GM18868 (cell line): ENCODE results near the gene ARID3C.

Source experiments
- ATAC-seq: cut with Tn5 transposase; IDR thresholded peaks from one replicate; pipeline ENCODE4 v1.9.1; 2021; ENCODE audit warnings: mild to moderate bottlenecking, moderate library complexity; ENCODE audit not compliant: unreplicated experiment

Gene ARID3C

GRCh38 chr9:34633166-34633565 lies 4.3 kb upstream of the ARID3C start:
- ATAC-seq, result no peak

DNA sequence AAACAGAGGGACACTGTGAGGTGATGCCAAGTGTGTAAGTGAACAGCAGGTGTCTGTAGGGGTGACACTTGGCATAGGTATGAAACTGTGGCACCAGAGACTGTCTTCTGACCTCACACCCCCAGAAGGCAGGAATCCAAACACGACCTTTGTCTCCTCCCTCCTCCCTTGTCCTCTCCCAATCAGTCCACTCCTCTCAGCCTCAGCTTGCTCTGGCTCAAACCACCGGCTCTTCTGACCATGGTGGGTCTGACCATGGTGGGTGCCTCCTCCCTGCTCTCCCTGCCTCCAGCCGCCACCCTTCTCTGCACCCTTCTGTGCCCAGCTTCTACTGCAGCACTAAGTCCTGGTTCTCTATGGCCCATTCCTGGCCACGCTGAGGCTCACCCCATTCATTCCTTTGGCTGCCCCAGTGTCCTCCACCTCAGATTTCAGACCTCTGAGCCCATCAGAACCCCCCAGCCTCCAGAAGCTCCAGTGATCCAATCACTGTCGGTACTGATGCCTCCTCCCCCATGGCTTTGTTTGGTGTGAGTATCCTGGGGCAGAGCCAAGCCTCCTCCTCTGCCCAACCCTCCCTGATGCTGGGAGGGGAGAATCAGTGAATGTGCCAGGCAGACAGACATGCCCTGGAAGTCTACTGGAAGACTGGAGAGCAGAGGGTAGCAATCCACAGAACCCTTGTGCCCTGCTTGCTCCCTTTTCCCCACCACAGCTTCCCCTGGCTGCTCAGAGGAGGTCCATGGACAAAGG lies 1.7 kb upstream of the ARID3C start:
- ATAC-seq, result no peak

DNA sequence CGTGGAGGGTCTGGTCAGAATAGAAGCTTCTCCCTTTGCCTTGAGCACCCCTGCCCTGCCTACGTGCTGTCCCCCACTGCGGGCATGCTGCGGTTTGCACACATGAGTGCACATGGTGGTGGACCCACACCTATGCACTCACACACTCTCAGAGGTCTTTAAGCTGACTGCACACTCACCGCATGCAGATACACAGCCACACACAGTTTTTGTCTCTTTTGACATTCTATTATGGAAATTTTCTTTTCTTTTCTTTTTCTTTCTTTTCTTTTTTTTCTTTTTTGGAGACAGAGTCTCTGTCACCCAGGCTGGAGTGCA lies 584 bp upstream of the ARID3C start:
- no peak for ATAC-seq

GRCh38 chr9:34627716-34628655 lies 880 bp downstream of the ARID3C start:
- no peak for ATAC-seq

GRCh38 chr9:34625186-34625486 lies 3.7 kb downstream of the ARID3C start:
- no peak for ATAC-seq

DNA sequence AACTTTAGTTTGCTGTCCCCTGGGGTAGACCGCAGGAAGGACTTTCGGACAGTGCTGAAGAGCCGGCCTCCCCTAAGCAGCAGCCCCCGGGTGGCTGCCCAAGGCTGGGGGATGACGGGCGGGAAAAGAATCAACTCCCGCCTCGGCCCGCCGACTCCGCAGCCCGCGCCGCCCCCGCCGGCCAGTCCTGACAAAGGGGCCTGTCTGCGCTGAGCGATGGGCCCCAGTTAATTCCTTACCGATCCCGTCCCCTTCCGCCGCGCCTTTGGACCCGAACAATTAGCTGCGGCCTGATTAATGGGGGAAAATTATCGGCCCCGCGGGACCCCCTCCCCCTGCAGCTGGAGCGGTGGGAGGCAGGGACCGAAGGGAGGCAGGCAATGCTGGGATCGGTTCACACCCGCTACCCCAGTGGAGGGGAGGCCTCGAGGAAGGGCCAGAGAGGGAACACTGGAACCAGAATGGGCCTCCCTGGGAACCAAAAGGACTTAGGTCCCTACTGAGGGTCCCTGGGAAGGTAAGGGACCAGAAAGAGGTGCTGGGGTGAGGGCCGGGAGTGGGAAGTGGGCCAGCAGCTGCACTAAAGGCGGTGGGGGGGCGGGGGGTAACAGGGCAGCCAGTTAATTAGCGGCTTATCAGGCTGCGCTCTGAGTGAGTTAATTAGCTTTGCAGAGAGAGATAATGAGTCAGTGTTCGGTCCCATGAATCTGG lies 4.2 kb downstream of the ARID3C start:
- ATAC-seq, result no peak

DNA sequence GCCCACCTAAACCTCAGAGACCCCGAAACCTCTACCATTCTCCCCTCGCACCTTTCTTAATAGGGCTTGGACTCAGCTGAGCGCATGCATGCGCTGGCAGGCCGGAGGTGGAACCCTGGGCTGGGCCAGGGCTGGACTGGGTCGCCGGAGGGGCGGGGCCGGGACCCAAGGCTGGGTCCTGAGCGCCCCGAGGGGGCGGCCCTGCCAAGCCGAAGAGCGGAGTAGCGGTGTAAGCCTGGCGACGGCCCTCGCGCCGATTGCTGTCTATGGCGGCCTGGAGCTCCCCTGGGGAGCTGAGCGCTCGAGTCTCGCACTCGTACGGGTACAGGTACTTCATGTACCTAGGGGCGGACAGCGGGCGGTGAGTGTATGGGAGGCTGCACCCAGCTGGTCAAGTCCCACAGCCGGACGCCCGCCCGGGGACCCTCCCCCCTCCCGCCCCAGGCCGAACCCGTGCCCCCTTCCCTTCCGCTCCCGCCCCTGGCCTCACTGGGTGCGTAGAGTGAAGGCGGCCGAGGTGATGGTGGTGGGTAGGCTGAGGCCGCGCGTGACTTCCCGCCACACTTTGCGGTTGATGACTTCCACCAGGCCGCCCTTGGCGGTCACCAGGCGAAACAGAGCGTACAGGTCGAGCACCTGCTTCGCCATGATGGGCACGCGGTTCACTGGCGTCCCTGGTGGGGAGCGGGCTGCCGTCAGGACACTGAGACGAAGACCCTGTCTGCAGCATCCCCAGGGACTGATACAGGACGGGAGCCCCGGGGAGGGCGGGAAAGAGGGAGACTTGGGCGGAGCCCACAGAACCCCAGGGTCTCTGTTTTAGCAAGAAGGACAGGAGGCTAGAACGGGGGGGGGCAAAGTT lies 5.3 kb downstream of the ARID3C start:
- no peak for ATAC-seq

DNA sequence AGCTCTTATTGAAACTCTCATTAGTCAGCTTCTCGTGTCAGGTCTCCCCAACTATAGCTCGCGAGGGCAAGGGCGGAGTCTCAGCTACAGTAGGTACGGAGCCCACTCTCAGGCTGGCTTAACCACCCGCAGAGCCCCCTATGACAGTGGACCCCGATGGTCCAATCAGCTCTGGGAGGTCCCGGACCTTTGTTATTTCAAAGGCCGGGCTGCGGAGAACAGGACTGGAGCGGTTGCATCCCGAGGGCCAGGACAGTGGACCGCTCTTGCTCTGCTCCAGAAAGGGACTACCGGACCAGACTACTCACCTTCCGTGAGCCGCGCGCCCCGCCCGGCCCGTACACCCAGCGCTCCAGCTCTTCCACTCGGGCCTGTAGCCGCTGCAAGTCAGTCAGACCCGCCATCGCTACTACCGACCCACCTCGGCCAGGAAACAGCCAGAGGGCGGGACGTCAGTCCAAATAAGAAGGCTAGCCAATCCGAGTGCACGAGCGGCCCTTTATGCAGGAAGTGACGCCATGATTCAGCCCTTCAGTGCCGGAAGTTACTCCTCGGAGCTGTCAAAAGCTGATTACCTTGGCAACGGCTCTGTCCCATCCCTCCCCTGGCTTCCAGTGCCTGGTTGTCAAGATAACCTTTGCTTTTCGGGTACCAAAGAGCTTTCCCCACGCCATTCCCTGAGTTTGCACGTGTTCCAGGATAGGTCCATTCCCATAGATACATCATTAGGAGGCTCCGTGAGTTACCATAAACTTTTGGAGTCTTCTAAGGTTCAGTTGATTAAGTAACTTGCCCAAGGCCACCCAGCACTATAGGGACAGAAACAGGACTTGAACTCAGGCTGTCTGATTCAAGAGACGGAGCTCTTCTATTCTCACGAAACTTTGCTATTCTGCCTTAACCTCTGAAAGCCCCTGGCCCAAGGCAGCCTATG lies 8.5 kb downstream of the ARID3C start, which contains the start of gene DCTN3:
Gene DCTN3 (minus strand): TSS at position 435 of the 934 bp plus-strand sequence. CDS start 31 bp downstream, at position 404.
- peak; percentile 98 for ATAC-seq

- ATAC-seq, result no peak
Measured at GRCh38 chr9:34615132-34615531, 13.7 kb downstream of the ARID3C start.

DNA sequence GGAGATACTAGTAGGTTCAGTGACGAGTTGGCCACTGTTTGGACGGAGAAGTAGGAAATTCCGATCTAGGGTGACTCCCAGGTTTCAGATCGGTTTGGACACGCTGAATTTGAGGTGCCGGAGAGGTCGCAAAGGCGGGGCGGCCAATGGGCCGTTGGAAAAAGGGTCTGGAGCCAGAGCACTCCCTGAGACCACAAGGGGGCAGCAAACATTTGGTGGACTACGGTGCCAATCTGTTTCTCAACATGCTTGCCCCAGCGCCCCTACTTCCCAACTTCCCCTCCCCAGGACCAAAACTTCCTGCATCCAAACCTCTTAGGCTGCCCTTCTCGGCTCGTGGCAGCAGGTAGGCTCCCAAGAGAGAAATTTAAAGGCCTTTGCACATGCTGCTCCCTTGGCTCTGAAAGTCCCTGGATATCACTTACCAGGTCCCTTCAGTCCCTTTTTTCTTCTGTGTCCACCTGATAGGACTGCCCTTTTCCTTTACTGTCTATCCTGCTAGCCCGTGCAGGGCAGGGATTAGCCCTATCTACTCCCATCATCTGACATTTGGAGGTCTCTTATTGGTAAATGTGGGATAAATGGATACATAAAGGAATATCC lies 16.0 kb downstream of the ARID3C start:
- peak; percentile 38 for ATAC-seq

DNA sequence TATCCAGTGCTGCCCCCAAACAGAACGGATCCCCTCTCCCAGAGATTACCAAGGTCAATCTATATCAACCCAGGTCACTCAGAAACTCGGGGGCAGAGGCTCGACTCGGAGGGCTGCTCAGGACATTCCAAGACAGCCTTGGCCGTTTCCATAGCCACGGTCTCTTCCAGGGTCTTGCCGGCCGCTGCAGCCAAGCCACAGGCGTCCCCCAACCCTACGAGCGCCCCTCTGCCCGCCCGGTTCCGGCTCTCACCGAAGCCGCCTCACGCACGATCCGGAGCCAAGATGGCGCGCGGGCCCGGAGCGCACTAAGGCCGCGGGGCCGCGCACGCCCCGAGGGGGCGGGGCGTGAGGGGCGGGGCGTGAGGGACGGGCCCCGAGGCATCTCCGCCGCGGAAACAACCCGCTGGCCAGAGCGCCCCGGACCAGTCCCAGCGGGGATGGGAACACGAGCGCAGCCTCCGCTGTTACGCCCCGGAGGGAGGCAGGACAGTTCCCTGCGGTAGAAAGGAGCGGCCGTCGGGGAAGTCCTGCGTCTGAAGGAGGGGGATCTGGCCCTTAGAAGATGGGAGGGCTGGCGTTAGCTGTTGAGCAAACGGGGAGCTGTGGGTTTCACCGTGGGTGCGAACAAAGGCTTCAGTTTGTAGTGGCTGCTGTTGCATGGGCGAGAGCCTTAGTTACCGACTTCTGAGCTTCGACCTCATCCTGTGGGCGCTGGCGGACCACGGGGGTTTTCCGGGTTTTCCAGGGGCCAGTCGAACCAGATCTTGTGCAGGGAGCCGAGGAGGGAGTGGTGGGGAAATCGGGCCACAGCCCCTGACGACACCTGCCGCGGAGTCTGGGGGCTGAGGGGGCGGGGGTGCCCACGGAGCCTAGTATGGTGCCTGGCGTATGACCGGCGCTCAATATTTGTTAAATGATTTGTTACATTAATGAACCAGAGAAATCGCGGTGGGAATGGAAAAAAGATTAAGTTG lies 16.8 kb downstream of the ARID3C start, which contains the start of gene RPP25L:
Gene RPP25L (minus strand): TSS at position 287 of the 977 bp plus-strand sequence. CDS start 801 bp downstream, outside the sequence.
- peak; percentile 91 for ATAC-seq

- ATAC-seq, result peak; percentile 7
Measured at GRCh38 chr9:34611251-34611810, 17.5 kb downstream of the ARID3C start.

DNA sequence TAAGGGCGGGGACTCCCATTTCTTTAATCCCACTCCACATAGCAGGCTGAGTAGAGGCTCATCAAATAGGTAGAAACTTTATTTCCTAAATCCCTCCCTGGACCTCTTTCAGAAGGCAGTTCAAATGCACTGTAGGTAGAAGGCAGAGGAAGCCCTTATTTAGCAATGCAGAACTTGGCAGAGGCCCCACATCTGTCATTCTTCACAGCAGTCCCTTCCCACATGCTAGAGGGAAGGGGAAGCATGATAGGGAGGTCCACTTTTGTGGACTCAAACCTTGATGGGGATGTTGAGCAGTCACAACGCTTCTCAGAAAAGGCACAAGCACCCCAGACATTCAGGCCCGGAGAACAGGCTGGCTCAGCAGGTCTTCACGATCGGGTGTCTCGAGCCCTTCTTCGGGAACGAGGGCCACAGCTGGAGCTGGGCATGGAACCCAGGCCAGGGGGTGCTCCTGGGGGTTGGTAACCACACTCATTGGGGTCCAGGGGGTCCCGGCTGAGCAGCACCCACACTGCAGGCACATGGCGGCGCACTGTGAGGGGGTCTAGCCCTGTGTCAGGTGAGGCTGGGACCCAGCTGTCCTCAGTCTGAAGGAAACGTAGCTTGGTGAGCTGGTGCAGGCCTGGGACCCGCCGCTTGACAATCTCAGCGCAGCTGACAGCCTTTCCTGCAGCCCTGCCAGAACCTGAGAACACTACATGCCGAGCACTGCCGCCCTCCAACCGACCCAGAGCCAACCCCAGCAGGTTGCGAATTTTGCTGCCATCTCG lies 18.2 kb downstream of the ARID3C start:
- no peak for ATAC-seq

GRCh38 chr9:34607331-34607730 lies 21.5 kb downstream of the ARID3C start:
- no peak for ATAC-seq

GRCh38 chr9:34606905-34607304 lies 22.0 kb downstream of the ARID3C start:
- no peak for ATAC-seq

DNA sequence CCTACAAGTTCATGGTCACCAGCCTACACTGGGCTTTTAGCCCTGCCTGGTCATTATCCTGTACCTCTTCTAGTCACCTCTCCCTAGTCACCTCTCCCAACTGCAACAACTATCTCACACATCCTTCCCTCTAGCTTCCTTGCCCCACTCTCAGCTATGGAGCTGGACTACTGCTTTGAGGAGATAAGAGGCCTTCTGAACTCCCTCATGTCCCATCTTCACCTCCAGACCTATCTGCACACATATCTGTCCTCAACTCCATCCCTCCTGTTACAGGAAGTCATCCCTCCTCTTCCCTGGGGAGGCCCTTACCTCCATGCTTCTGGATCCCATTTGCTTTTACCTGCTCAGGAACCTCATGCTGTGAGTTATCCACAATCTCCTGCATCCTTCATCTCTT lies 22.7 kb downstream of the ARID3C start:
- ATAC-seq, result no peak
